Medulla oblongata (tissue), 1 donor: ENCODE measurements around the gene SPATA20.
A peak's percentile ranks its signal among the peaks of the same experiment; 100 is the strongest.

Experiments used
- DNase-seq: peaks from one replicate; pipeline ENCODE4 v3.0.0-alpha.2; 2015; ENCODE audit errors: extremely low spot score

Gene SPATA20

GRCh38 chr17:50539762-50540559 is 7.0 kb upstream of the SPATA20 start:
- no peak for DNase-seq

- no peak for DNase-seq
These were observed 6.2 kb upstream of the SPATA20 start for GRCh38 chr17:50540560-50541401.

GRCh38 chr17:50541402-50541715 is 5.6 kb upstream of the SPATA20 start:
- DNase-seq: no peak

GRCh38 chr17:50541716-50542688 is 5.0 kb upstream of the SPATA20 start:
- peak; percentile 90 for DNase-seq

- DNase-seq: no peak
These were observed 3.9 kb upstream of the SPATA20 start for GRCh38 chr17:50542795-50543774.

- no peak for DNase-seq
These were observed 2.5 kb upstream of the SPATA20 start for GRCh38 chr17:50544516-50544915.

DNA sequence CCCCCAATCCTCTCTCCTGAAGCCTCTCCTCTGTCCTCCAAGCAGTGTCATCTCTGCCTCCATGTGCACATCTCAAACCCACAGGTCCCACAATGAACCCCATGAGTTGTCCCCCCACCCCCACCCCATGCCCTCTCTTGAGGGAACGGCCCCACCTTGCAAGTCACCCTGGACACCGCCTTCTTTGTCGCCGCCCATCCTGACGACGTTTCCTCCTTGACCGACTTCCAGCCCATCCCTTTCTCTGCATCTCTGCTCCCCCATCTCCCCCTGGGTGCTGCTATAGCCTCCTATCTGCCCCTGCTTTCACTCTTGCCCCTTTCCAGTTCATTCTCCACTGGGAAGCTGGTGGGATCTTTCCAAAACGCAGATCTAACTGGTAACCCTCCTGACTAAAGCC is 1.7 kb upstream of the SPATA20 start:
- no peak for DNase-seq

DNA sequence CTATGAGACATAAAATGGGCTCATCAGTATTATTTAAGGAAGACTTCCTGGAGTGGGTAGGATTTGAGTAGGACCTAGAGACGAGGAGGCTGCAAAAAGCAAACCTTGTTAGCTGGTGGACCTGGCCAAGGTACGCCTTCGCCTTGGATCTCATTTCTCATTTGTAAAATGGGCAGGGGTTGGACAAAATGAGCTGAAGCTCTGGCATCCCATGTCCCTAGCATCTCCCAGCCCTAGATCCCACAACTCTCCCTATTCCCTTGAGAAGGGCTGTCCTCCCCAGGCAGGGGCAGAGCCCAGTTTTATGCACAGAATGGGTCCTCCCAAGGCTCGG is 306 bp upstream of the SPATA20 start:
- no peak for DNase-seq

- no peak for DNase-seq
These were observed 736 bp downstream of the SPATA20 start for GRCh38 chr17:50547736-50548083.

DNA sequence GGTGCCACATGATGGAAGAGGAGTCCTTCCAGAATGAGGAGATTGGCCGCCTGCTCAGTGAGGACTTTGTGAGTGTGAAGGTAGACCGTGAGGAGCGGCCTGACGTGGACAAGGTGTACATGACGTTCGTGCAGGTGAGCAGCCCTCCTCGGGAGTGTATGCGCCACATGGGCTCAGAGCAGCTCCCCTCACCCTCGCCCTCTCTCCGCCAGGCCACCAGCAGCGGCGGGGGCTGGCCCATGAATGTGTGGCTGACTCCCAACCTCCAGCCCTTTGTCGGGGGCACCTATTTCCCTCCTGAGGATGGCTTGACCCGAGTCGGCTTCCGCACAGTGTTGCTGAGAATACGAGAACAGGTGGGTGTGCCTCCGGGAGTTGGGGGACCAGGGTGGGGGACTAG is 1.9 kb downstream of the SPATA20 start:
- DNase-seq: no peak

DNA sequence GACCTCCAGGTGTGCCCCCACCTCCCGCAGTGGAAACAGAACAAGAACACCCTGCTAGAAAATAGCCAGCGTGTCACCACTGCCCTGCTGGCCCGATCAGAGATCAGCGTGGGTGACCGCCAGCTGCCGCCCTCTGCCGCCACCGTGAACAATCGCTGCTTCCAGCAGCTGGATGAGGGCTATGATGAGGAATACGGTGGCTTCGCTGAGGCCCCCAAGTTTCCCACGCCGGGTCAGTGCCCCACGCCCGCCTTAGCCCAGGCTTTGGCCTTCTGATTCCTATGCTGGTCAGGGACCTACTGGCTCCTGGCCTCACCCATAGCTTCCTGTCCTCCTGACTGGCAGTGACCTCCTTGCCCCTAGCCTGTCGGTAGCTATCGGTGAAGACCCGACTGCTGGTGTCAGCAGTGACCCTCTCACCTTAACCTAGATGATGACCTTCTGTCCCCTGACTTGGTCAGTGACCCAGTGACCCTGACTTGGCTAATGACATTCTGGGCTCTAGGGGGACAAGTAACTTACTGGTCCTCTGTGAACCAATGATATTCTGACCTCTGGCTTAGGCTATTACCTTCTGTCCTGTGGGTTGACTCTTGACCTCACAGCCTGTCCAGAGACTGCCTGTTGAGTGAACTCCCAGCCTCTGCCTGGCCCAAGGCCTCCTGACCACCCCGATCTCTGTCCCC is 2.4 kb downstream of the SPATA20 start:
- DNase-seq: no peak

DNA sequence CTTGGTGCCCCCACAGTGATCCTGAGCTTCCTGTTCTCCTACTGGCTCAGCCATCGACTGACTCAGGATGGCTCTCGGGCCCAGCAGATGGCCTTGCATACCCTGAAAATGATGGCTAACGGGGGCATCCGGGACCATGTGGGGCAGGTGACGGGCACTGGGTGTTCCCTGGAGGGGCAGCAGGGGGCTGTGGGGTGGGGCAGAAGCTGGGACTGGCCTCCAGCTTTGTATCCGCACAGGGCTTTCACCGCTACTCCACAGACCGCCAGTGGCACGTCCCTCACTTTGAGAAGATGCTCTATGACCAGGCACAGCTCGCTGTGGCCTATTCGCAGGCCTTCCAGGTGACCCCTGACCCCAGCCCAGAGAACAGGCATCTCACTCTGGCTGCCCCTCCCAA is 3.0 kb downstream of the SPATA20 start:
- DNase-seq: no peak

DNA sequence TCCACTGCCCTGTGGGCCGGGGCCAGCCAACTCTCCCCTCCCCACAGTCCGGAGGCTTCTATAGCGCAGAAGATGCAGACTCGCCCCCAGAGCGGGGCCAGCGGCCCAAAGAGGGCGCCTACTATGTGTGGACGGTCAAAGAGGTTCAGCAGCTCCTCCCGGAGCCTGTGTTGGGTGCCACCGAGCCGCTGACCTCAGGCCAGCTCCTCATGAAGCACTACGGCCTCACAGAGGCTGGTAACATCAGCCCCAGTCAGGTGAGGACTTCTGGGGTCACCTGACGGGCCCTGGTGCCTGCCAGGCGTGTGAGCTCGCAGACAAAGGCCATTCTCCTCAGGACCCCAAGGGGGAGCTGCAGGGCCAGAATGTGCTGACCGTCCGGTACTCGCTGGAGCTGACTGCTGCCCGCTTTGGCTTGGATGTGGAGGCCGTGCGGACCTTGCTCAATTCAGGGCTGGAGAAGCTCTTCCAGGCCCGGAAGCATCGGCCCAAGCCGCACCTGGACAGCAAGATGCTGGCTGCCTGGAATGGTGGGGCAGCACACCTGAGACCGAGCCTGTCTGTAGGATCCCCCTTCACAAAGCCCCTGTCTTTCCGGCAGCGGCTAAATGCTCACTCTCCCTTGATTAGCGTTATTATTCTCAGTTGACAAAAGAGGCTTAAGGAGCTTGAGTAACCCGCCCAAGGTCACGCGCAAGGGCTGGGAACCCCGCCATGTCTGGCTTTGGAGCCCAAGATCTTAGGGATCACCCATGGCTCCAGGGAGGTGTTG is 3.9 kb downstream of the SPATA20 start:
- DNase-seq: peak; percentile 91

DNA sequence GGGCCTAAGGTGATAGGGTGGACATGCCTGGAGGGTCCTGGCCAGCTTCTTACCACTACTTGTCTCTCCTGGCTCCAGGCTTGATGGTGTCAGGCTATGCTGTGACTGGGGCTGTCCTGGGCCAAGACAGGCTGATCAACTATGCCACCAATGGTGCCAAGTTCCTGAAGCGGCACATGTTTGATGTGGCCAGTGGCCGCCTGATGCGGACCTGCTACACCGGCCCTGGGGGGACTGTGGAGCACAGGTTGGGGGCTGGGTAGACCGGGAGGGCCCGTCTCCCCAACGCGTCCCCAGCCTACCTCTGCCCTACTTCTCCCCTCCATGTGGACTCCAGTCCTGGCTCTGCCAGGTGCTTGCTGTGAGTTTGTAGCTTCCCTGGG is 4.5 kb downstream of the SPATA20 start:
- no peak for DNase-seq

- DNase-seq: no peak
These were observed 4.9 kb downstream of the SPATA20 start for GRCh38 chr17:50551884-50552283.

GRCh38 chr17:50554201-50554600 is 7.2 kb downstream of the SPATA20 start:
- DNase-seq: no peak

GRCh38 chr17:50556803-50557202 is 9.8 kb downstream of the SPATA20 start:
- DNase-seq: peak; percentile 28

GRCh38 chr17:50557630-50558029 is 10.7 kb downstream of the SPATA20 start:
- no peak for DNase-seq

- DNase-seq: no peak
These were observed 11.1 kb downstream of the SPATA20 start for GRCh38 chr17:50558091-50558490.

DNA sequence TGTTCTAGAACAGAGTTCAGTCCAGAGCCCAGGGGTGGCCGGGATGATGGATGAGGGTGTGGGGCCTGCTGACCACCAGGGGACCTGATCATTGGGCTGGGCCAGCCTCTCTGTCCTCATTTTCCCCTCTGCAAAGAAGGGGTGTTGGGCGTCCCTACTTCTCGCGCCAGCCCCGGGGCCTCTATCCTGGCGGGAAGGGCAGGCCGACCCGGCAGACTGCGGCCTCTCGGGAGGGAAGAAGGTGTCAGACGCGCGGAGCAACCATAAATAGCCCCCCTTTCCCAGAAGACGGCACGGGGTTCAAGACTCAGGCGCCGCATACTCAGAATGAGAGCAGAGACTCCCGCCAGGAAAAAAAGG is 11.6 kb downstream of the SPATA20 start:
- DNase-seq: no peak
